ENCODE data around the gene DTX1. TPM values are rescaled to one million over a fixed set of nuclear protein-coding genes. Genes with fewer than 3 reads are reported as not detected.

Gene DTX1
- total RNA-seq, 1 donor from 2014 or later, result 3.7 TPM

DNA sequence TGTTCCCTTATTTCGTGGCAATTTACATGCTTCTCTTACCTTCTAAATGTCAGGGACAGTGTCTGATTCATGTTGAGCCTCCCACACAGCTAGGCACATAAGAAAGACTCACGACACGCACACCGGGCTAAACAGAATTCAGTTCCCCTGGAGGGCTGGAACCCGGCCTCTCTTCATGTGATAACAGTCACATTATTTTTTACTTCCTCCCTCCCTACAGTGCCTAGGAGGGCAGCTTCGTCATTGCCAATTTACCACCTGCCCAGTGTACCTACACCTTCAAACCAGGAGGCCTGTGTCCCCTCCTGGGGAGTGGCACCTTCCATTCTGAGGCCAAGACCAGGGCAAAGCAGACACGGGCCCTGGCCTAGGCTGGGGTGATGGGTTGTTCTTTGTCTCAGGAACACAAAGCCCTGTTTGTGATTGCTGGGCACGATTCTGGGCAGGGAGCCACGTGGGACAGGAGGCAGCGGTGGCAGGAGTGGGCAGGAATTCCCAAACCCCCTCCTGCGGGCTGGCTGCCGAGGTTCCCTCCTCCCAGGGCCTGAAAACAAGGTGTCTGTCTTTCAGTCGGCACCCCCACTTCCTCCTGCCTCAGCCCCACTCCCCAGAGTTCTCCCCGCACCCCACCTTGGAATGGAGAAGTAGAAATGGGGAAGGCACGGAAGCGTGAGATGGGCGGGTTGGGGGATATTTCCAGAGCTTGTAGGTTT is 85.8 kb downstream of the DTX1 start:
- DNase-seq (ENCODE audit: missing footprints) (peak; percentile 72), ATAC-seq (peak; percentile 75)
- intact Hi-C loops (cut with DNase I), result no loop called here

DNA sequence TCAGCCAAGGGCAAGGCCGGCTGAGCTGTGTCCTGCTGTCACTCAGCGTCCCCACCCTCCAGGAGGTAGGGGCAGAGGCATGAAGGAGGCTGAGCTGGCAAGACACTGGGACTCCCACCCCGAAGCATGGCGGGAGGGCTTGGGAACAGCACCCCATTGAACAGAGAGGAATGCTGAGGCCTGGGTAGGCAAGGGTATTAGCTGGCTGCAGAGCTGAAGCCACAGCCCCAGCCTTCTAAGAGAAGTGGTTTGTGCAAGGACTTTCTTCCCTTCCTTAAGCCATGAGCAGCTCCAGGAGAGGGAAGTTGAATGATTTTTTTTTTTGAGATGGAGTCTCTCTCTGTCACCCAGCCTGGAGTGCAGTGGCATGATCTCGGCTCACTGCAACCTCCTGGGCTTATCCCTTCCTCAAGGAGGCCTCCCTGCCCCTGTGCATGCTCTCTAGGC is 86.4 kb downstream of the DTX1 start:
- ATAC-seq (peak; percentile 44), DNase-seq (ENCODE audit: missing footprints) (no peak)
- intact Hi-C loops (cut with DNase I), result no loop called here

DNA sequence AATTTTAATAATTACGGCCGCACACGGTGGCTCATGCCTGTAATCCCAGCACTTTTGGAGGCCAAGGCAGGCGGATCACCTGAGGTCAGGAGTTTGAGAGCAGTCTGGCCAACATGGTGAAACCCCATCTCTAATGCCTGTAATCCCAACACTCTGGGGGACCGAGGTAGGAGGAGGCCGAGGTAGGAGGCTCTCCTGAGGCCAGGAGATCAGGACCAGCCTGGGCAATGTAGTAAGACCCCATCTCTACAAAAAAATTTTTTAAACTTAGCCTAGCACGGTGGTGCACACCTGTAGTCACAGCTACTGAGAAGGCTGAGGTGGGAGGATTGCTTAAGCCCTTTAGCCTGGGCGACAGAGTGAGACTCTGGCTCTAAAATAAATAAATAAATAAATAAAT is 87.4 kb downstream of the DTX1 start:
- no peak for DNase-seq (ENCODE audit: missing footprints)
- intact Hi-C loops (cut with DNase I), result no loop called here
- no peak for ATAC-seq

DNA sequence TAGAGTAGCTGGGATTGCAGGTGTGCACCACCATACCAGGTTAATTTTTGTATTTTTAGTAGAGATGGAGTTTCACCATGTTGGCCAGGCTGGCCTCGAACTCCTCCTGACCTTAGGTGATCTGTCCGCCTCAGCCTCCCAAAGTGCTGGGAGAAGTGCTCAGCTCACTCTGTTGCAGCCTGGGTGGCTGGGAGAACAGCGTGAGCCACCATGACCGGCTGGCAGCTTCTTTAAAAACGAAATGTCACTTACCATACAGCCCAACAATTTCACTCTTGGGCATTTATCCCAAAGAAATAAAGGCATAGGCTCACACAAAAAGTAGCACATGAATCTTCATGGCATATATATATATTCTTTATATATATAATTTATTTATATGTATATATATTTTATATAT is 88.3 kb downstream of the DTX1 start:
- ATAC-seq, result no peak
- intact Hi-C loops (cut with DNase I), result no loop called here
- DNase-seq (ENCODE audit: missing footprints), result no peak

DNA sequence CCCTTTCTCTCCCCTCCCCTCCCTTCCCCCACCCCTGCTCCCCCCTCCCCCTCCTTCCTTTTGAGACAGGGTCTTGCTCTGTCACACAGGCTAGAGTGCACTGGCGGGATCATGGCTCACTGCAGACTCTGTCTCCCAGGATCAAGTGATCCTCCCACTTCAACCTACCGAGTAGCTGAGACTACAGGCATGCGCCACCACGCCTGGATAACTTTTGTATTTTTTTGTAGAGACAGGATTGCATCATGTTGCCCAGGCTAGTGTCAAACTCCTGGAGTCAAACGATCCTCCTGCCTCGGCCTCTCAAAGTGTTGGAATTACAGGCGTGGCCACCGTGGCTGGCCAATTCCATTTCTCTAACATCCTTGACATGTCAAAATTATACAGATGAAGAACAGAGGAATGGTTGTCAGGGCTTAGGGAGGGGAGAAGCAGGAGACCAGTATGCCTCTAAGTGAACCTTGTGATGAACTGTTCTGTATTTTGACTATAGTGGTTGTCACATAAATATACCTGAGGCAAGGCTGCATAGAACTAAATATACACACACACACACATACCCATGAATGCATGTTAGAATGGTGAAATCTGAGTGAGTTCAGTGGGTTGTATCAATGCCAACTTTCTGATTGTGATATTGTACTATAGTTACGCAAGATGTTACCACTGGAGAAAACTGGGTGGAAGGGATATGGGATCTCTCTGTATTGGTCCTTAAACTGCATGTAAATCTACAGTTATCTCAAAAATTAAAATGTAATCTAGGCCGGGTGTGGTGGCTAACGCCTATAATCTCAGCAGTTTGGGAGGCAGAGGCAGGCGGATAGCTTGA is 89.4 kb downstream of the DTX1 start:
- DNase-seq (ENCODE audit: missing footprints) (no peak), ATAC-seq (no peak)
- intact Hi-C loops (cut with DNase I), result no loop called here

DNA sequence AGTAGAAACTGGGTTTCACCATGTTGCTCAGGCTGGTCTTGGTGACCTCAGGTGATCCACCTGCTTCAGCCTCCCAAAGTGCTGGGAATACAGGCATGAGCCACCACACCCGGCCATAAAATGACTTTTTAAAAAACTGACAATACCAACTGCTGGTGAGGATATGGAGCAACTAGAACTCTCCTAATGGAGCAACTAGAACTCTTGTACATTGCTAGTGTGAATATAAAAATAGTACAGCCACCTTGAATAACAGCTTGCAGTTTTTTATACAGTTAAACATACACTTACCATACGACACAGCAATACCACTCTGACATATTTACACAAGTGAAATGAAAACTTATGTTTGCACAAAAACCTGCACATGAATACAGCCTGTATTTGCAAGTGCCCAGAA is 90.5 kb downstream of the DTX1 start:
- intact Hi-C loops (cut with DNase I), result no loop called here
- no peak for ATAC-seq
- DNase-seq (ENCODE audit: missing footprints), result no peak

Other genes starting within 250 kb of the DTX1 start
- gene OAS1, start 149.8 kb upstream of the DTX1 start, total RNA-seq, result 6.1 TPM
- gene OAS3, start 118.3 kb upstream of the DTX1 start, total RNA-seq, result 5.7 TPM
- gene OAS2, start 78.2 kb upstream of the DTX1 start, total RNA-seq, result 5.0 TPM
- not detected for gene RASAL1, start 79.0 kb downstream of the DTX1 start, total RNA-seq
- gene CFAP73, start 93.0 kb downstream of the DTX1 start, total RNA-seq, result not detected
- 38.5 TPM for gene DDX54, start 128.7 kb downstream of the DTX1 start, total RNA-seq
- gene RITA1, start 129.0 kb downstream of the DTX1 start, total RNA-seq, result 18.1 TPM
- gene TPCN1, start 164.7 kb downstream of the DTX1 start, total RNA-seq, result 120 TPM

All from Right ventricle myocardium inferior (tissue), 1 donor.